H9 (cell line): ENCODE measurements around the gene DYNC1H1. TPM values are rescaled to one million over a fixed set of nuclear protein-coding genes. Genes with fewer than 3 reads are reported as not detected.

ENCODE experiments used
- DNase-seq: peaks from one replicate; pipeline ENCODE4 v3.0.0-alpha.2; 2017
- H2AFZ ChIP-seq: one replicate; pipeline ENCODE4 v1.6.1; 2013; ENCODE audit warnings: mild to moderate bottlenecking, low read length, control low read depth, moderate library complexity
- H2AK5ac ChIP-seq: 2 replicates; pipeline ENCODE4 v1.6.1; 2013; ENCODE audit warnings: low read length, control low read depth, mixed read lengths; ENCODE audit not compliant: insufficient read length
- H2BK120ac ChIP-seq: one replicate; pipeline ENCODE4 v1.6.1; 2013; ENCODE audit warnings: low read depth, mild to moderate bottlenecking, low read length, control low read depth, inconsistent platforms; ENCODE audit not compliant: poor library complexity, severe bottlenecking
- H2BK12ac ChIP-seq: 2 replicates; pipeline ENCODE4 v1.6.1; 2013; ENCODE audit warnings: low read length, control low read depth, mixed read lengths, low read depth; ENCODE audit not compliant: insufficient read length
- H2BK15ac ChIP-seq: 2 replicates; pipeline ENCODE4 v1.6.1; 2013; ENCODE audit warnings: low read depth, low read length, control low read depth
- H2BK20ac ChIP-seq: one replicate; pipeline ENCODE4 v1.6.1; 2013; ENCODE audit warnings: low read depth, mild to moderate bottlenecking, low read length, control low read depth, inconsistent platforms; ENCODE audit not compliant: poor library complexity, severe bottlenecking
- H2BK5ac ChIP-seq: 2 replicates; pipeline ENCODE4 v1.6.1; 2013; ENCODE audit warnings: low read length, control low read depth, mixed read lengths; ENCODE audit not compliant: insufficient read length
- H3K14ac ChIP-seq: 2 replicates; pipeline ENCODE4 v1.6.1; 2013; ENCODE audit warnings: low read length, control low read depth; ENCODE audit not compliant: insufficient read depth
- H3K18ac ChIP-seq: 2 replicates; pipeline ENCODE4 v1.6.1; 2013; ENCODE audit warnings: low read depth, mild to moderate bottlenecking, mixed read lengths, low read length, control low read depth; ENCODE audit not compliant: insufficient read length
- H3K23ac ChIP-seq: 2 replicates; pipeline ENCODE4 v1.6.1; 2013; ENCODE audit warnings: low read length, control low read depth, mixed read lengths, low read depth; ENCODE audit not compliant: insufficient read length
- H3K23me2 ChIP-seq: 2 replicates; pipeline ENCODE4 v1.6.1; 2013; ENCODE audit warnings: low read depth, mild to moderate bottlenecking, mixed read lengths, low read length, control low read depth; ENCODE audit not compliant: insufficient read length, poor library complexity, severe bottlenecking
- H3K27ac ChIP-seq: 2 replicates; pipeline ENCODE4 v1.5.1; 2013; ENCODE audit warnings: low read length, control low read depth, mixed read lengths, low read depth; ENCODE audit not compliant: insufficient read length
- H3K27me3 ChIP-seq: 2 replicates; pipeline ENCODE4 v1.6.1; 2013; ENCODE audit warnings: low read length, control low read depth, inconsistent platforms; ENCODE audit not compliant: insufficient read depth
- H3K4ac ChIP-seq: 2 replicates; pipeline ENCODE4 v1.6.1; 2013; ENCODE audit warnings: low read depth, mild to moderate bottlenecking, control low read depth, inconsistent platforms, low read length, moderate library complexity
- H3K4me1 ChIP-seq: 2 replicates; pipeline ENCODE4 v1.6.1; 2013; ENCODE audit warnings: low read length, control low read depth, inconsistent platforms; ENCODE audit not compliant: insufficient read depth
- H3K4me2 ChIP-seq: 2 replicates; pipeline ENCODE4 v1.6.1; 2013; ENCODE audit warnings: low read length, control low read depth, mixed read lengths; ENCODE audit not compliant: insufficient read length, insufficient read depth
- H3K56ac ChIP-seq: 2 replicates; pipeline ENCODE4 v1.6.1; 2013; ENCODE audit warnings: low read depth, mild to moderate bottlenecking, mixed read lengths, low read length, control low read depth; ENCODE audit not compliant: insufficient read length
- H3K79me1 ChIP-seq: 2 replicates; pipeline ENCODE4 v1.6.1; 2013; ENCODE audit warnings: low read depth, mild to moderate bottlenecking, moderate library complexity, low read length, control low read depth, inconsistent platforms; ENCODE audit not compliant: insufficient read depth, poor library complexity, severe bottlenecking
- H3K79me2 ChIP-seq: 2 replicates; pipeline ENCODE4 v1.6.1; 2013; ENCODE audit warnings: low read length, control low read depth, inconsistent platforms; ENCODE audit not compliant: insufficient read depth
- H3K9ac ChIP-seq: 2 replicates; pipeline ENCODE4 v1.6.1; 2013; ENCODE audit warnings: low read length, control low read depth, mixed read lengths; ENCODE audit not compliant: insufficient read length; ENCODE audit errors: extremely low read depth
- H3K9me3 ChIP-seq: one replicate; pipeline ENCODE4 v1.6.1; 2013; ENCODE audit warnings: low read depth, low read length, inconsistent platforms; ENCODE audit not compliant: control insufficient read depth
- H3T11ph ChIP-seq: one replicate; pipeline ENCODE4 v1.6.1; 2013; ENCODE audit warnings: mild to moderate bottlenecking, low read length, control low read depth, inconsistent platforms
- H4K20me1 ChIP-seq: one replicate; pipeline ENCODE4 v1.6.1; 2013; ENCODE audit not compliant: control insufficient read depth, insufficient read length, insufficient read depth
- H4K5ac ChIP-seq: 2 replicates; pipeline ENCODE4 v1.6.1; 2013; ENCODE audit warnings: low read depth, mild to moderate bottlenecking, mixed read lengths, low read length, control low read depth; ENCODE audit not compliant: insufficient read length
- H4K8ac ChIP-seq: replicated peaks from 2 replicates; pipeline ENCODE4 v1.6.1; 2013; ENCODE audit warnings: low read length, control low read depth, mixed read lengths, low read depth; ENCODE audit not compliant: insufficient read length
- H4K91ac ChIP-seq: 2 replicates; pipeline ENCODE4 v1.6.1; 2013; ENCODE audit warnings: low read depth, mild to moderate bottlenecking, moderate library complexity, mixed read lengths, low read length, control low read depth; ENCODE audit not compliant: insufficient read length
- H3K27ac Mint-ChIP-seq, 3 experiments: 2 replicates in 2 of 3; 3 replicates in 1 of 3; pipeline ENCODE4 v1.8.0; 2020 to 2021; ENCODE audit warnings: mixed read lengths in 3 of 3, mild to moderate bottlenecking in 1 of 3, moderate library complexity in 1 of 3
- H3K27me3 Mint-ChIP-seq: 2 replicates; pipeline ENCODE4 v1.8.0; 2021; ENCODE audit warnings: low read depth, mild to moderate bottlenecking, moderate library complexity, mixed read lengths
- H3K36me3 Mint-ChIP-seq, 3 experiments: 2 replicates in 2 of 3; 3 replicates in 1 of 3; pipeline ENCODE4 v1.8.0; 2020 to 2021; ENCODE audit warnings: low read depth in 3 of 3, mixed read lengths in 3 of 3; ENCODE audit not compliant: insufficient read depth in 1 of 3
- H3K4me1 Mint-ChIP-seq, 2 experiments: 2 replicates each; pipeline ENCODE4 v1.8.0; 2020; ENCODE audit warnings: mixed read lengths in 2 of 2
- H3K4me3 Mint-ChIP-seq, 2 experiments: 2 replicates in 1 of 2; 3 replicates in 1 of 2; pipeline ENCODE4 v1.8.0; 2020 to 2021; ENCODE audit warnings: mild to moderate bottlenecking in 2 of 2, mixed read lengths in 2 of 2, moderate library complexity in 1 of 2
- H3K9me3 Mint-ChIP-seq, 2 experiments: 2 replicates in 1 of 2; 3 replicates in 1 of 2; pipeline ENCODE4 v1.8.0; 2020; ENCODE audit warnings: mild to moderate bottlenecking in 2 of 2, mixed read lengths in 2 of 2, moderate library complexity in 1 of 2
- WGBS: extraction: QIAGEN DNeasy Blood & Tissue Kit; methylation state at CpG from one replicate; pipeline ENCODE4 v1.1.7; 2013; ENCODE audit warnings: missing lambda C conversion rate, low lambda C conversion rate, mixed read lengths; ENCODE audit not compliant: insufficient read length; ENCODE audit errors: extremely low coverage; 5-methylcytosine and 5-hydroxymethylcytosine counted together
- total RNA-seq: library from RNA; stranded (reverse); gene quantifications from 2 replicates; pipeline ENCODE4 v1.2.1, GENCODE V29; 2021
- TF ChIP-seq, protein P1 (sequence below): fragments of 200-600 bp; sonication (generic); conservative IDR thresholded peaks from 3 replicates; pipeline ENCODE4 v1.8.0; 2021; ENCODE audit warnings: antibody characterized with exemption, mild to moderate bottlenecking

The DYNC1H1 gene
- total RNA-seq, 1 experiment from 2014 or later: 359 TPM

DNA sequence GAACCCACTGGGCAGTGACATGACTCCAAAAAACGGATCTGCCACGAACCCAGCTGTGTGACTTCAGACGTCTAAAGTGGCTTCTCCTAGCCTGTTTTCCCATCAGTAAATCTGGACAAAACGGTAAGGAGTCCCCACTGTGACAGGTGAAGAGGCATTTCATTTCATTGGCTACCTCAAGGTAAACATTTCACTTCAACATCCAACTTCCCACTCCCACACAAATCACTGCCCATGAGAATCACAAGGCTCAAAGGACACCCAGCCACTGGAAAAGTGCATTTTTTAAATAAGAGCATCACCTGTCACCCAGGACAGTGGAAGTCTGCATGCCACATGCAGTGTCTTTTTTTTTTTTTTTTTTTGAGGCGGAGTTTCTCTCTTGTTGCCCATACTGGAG, 94.6 kb downstream of the DYNC1H1 start:
- no peak overlapping the region for H2BK5ac ChIP-seq
- H3K4me1 ChIP-seq: peaks cover 5% of the 10 kb centered on the region; the same call in 1 of the 2 replicates
- no peaks in the 10 kb centered on the region for H3K27me3 ChIP-seq

More for the DNA sequence above, 94.6 kb downstream of the DYNC1H1 start:
- no peaks in the 10 kb centered on the region for H3K79me2 ChIP-seq
- Mint-ChIP-seq H3K4me1 (peaks cover 39 to 41% of the 10 kb centered on the region in 2 experiments), H3K36me3 (peaks cover 0 to 6% (median 3%) of the 10 kb centered on the region in 3 experiments; a peak in 3 of 7 replicates), H3K27ac (no peak overlapping the region), H3K4me3 (no peak overlapping the region), H3K27me3 (no peaks in the 10 kb centered on the region), H3K9me3 (no peaks in the 10 kb centered on the region; a peak in 1 of 5 replicates)
- no peaks in the 10 kb centered on the region for H3K79me1 ChIP-seq
- H2BK15ac ChIP-seq: no peak overlapping the region
- H3K18ac ChIP-seq: no peak overlapping the region
- no peak overlapping the region for H3K9ac ChIP-seq
- H3K56ac ChIP-seq: no peak overlapping the region
- no peak overlapping the region for H4K91ac ChIP-seq
- H4K5ac ChIP-seq: no peak overlapping the region
- H2BK12ac ChIP-seq: no peak overlapping the region
- no CpG with 5 or more reads among the region's 5 CpGs for WGBS
- H2BK20ac ChIP-seq: no peak overlapping the region
- peaks cover 4% of the 10 kb centered on the region for H4K20me1 ChIP-seq
- no peak for DNase-seq
- H3K4me2 ChIP-seq: no peak overlapping the region
- no peak overlapping the region for H3K23ac ChIP-seq
- no peaks in the 10 kb centered on the region for H3K9me3 ChIP-seq
- no peaks in the 10 kb centered on the region for H3K23me2 ChIP-seq
- H2BK120ac ChIP-seq: no peak overlapping the region
- H2AFZ ChIP-seq: no peak overlapping the region
- no peak overlapping the region for H2AK5ac ChIP-seq
- no peak overlapping the region for H3K4ac ChIP-seq
- TF ChIP-seq, protein P1, sequence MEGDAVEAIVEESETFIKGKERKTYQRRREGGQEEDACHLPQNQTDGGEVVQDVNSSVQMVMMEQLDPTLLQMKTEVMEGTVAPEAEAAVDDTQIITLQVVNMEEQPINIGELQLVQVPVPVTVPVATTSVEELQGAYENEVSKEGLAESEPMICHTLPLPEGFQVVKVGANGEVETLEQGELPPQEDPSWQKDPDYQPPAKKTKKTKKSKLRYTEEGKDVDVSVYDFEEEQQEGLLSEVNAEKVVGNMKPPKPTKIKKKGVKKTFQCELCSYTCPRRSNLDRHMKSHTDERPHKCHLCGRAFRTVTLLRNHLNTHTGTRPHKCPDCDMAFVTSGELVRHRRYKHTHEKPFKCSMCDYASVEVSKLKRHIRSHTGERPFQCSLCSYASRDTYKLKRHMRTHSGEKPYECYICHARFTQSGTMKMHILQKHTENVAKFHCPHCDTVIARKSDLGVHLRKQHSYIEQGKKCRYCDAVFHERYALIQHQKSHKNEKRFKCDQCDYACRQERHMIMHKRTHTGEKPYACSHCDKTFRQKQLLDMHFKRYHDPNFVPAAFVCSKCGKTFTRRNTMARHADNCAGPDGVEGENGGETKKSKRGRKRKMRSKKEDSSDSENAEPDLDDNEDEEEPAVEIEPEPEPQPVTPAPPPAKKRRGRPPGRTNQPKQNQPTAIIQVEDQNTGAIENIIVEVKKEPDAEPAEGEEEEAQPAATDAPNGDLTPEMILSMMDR: no peak
- no peak overlapping the region for H3K27ac ChIP-seq
- H4K8ac ChIP-seq: no peak overlapping the region
- no peak overlapping the region for H3K14ac ChIP-seq
- H3T11ph ChIP-seq: no peak overlapping the region
